GM12801 (cell line): ENCODE data around the gene VDAC1.

Experiments used
- TF ChIP-seq, protein P1 (sequence below): IDR thresholded peaks from one replicate; pipeline ENCODE4 v1.5.1; 2011; ENCODE audit warnings: control low read depth; ENCODE audit not compliant: insufficient read length; ENCODE audit errors: extremely low read depth

Gene VDAC1

DNA sequence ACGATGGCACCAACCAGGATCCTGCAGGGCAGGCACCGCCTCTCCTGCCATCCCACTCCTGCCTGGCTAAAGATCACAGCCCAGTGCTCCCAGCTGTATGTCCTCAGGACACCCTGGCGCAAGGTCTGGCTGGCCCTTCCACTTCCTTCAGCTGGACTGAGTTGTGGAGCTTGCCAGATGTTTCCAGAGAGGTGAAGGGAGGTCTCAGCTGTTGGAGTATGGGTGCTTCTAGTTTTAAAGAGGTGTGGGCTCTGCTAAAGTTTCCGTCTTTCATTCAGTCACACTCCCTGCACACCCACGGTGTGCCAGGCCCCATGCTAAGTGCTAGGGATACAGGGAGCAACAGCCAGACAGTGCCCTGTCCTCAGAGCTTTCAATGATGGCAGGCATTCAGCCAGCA is 70.5 kb downstream of the VDAC1 start:
- TF ChIP-seq, protein P1, sequence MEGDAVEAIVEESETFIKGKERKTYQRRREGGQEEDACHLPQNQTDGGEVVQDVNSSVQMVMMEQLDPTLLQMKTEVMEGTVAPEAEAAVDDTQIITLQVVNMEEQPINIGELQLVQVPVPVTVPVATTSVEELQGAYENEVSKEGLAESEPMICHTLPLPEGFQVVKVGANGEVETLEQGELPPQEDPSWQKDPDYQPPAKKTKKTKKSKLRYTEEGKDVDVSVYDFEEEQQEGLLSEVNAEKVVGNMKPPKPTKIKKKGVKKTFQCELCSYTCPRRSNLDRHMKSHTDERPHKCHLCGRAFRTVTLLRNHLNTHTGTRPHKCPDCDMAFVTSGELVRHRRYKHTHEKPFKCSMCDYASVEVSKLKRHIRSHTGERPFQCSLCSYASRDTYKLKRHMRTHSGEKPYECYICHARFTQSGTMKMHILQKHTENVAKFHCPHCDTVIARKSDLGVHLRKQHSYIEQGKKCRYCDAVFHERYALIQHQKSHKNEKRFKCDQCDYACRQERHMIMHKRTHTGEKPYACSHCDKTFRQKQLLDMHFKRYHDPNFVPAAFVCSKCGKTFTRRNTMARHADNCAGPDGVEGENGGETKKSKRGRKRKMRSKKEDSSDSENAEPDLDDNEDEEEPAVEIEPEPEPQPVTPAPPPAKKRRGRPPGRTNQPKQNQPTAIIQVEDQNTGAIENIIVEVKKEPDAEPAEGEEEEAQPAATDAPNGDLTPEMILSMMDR, result no peak

DNA sequence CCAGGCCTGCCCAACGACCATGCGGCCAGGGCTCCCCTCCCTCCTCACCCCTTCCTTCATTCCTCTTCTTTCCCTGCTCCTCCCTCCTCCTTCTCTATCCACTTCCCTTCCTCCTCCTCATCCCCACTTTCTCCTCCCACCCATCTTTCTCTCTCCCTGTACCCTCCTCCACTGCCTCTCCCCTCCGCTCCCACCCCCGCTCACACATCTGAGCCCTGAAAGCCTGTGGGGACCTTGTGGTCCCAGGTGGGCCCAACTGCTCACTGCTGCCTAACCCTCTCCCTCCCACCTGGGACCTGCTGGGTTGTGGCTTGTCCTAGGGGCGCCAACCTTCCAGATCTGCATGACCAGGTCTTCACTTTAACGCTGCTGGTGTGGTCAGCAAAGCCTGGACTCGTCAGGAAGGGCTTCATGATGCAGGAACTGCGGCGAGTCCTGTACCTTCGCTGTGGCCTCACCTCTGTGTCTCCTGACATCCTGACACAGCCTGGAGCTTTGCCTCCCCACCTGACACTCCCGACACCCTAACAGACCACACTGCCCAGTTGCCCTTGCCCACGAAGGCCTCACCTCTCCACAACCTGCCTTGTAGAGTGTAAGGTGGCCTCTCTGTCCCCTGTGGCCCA is 71.0 kb downstream of the VDAC1 start:
- TF ChIP-seq, protein P1, result no peak

DNA sequence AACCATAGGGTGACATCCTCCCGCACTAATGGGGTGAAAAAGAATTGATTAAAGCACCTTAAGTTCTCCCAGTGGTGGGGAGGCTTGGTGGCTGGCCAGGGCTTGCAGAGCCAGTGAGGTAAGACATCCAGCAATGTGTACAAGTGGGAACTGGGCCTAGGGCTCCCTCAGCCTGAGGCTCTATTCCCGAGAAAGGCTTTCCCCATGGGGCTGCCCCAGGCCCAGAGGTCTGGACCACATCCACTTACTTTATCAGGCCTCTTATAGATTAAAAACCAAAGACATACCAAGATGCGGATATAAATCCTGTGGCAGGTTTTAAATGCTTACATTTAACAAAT is 71.6 kb downstream of the VDAC1 start:
- TF ChIP-seq, protein P1, result no peak

DNA sequence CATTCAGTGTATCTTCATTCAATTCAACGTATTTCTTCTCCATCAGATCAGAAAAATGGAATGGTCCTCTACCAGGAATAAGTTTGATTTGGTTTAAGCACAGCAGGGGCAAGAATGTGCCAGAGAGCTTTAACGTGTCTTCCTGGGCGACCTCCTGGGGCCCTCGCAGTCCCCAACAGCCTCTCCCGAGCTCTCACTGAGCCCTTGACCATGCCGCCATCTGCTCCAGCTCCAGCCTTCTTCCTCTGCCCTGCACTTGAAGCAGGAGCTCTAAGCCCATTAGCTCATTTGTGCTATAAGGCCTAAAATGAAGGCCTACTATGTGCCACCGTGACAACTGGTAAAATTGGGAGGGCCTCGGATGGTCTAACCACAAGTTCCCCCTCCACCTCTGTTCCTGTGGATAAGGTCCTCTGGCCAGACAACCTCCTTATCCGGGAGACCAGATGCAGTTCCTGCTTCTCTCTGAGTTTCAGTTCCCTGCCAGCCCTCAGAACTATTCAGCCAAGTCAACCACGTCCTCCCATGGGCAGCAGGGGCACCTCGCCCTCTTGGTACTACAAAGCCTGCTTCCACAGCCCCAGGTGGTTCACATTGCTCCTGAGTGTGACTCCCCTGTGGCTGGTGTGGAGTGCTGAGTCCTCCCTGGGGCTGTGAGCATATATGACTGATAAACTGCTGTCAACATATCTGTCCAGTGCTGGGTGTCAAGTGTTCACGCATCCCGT is 72.2 kb downstream of the VDAC1 start:
- TF ChIP-seq, protein P1, result no peak

DNA sequence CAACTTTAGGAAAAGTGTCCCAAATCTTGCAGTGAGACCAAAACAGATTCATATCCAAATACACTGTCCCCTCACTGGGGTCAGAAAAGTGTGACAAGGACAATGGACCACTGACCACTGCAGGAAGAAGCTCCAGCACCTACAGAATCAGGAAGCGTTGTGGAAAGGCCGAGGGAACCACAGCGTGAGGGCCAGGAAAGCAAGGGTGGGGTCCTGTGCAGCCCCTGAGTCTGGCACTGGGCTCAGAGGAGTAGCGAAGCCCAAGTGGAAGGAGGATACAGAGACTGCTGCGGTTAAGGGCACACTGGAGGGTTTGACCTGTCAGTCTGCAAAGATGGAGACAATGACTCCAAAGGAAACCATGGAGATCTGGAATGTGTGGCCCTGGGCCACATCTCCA is 73.2 kb downstream of the VDAC1 start:
- TF ChIP-seq, protein P1, result no peak

DNA sequence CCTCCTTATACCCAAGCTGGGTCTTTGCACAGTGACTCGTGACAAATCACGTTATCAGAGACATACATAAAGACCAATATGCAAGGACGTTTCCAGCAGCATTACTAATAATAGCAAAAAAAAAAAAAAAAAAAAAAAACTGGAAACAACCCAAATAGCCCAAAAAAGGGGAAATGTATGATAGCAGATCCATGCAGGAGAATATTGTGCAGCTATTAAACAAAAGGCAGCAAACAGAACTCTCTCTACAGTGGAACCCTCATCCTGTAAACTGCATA is 74.0 kb downstream of the VDAC1 start:
- TF ChIP-seq, protein P1, result no peak

DNA sequence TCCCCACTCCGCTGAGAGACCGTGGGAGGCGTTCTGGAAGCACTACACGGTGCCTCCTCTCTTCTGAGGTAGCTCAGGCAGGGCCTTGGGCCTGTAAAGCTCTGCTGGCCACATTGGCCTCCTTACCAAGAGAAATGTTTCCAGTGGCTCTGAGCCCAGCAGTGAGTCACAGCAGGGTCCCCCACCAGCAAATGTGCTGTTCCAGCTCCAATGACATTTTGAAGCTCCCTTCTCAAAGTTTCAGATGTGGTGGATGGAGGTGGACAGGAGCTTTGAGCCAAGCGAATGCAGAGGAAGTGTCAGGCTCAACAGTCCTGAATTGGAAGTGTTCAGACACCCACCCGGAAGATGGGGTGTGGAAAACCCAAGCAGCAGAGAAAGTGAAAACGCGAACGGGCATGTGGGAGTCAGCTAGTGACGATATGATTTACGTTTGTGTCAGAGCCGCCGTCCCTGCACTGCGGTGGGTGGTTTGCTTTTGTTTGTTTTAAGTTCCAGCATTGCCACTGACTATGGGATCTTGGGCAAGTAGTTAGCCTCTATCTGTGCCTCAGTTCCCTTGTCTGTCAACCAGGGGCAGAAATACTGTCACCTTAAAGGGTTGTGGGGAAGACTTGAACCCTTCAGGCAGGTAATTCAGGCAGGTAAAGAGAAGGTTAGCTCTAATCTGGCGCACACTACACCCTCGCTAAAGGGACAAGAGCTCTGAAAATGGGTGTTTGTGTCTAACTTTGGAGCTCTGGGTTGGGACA is 74.5 kb downstream of the VDAC1 start:
- TF ChIP-seq, protein P1, result no peak
